CD4-positive, alpha-beta T cell treated with Interleukin-4 for 4 hours (primary cell): ENCODE results near the gene SPAAR.
"Not testable (repeated sequence)": the region's sequence is repeated elsewhere in the genome, so short reads cannot be mapped to it uniquely, and the experiment has no call there.

Experiments
- DNase-seq: peaks from one replicate; pipeline ENCODE4 v3.0.0-alpha.2; 2020

The SPAAR gene

GRCh38 chr9:35905051-35905781 lies 4.1 kb upstream of the SPAAR start:
- no peak for DNase-seq

- DNase-seq: no peak
These were observed 3.2 kb upstream of the SPAAR start, which contains the start of gene HRCT1 for GRCh38 chr9:35905912-35906679. Gene HRCT1, plus strand, starts transcription at chr9:35906202. Its CDS starts 86 bp downstream, at chr9:35906288.

- DNase-seq: no peak
These were observed 2.2 kb upstream of the SPAAR start for GRCh38 chr9:35906923-35907699.

GRCh38 chr9:35907711-35908503 lies 1.4 kb upstream of the SPAAR start:
- peak; percentile 8 for DNase-seq

GRCh38 chr9:35908504-35909125 lies 675 bp upstream of the SPAAR start:
- DNase-seq: no peak

GRCh38 chr9:35909687-35910612 lies 660 bp downstream of the SPAAR start:
- no peak for DNase-seq

- peak; percentile 81 for DNase-seq
These were observed 1.5 kb downstream of the SPAAR start for GRCh38 chr9:35910613-35911359.

- DNase-seq: no peak
These were observed 2.4 kb downstream of the SPAAR start for GRCh38 chr9:35911690-35912089.

GRCh38 chr9:35912791-35913400 lies 3.6 kb downstream of the SPAAR start:
- no peak for DNase-seq

- DNase-seq: not testable (repeated sequence)
These were observed 4.1 kb downstream of the SPAAR start for GRCh38 chr9:35913429-35913828.

GRCh38 chr9:35914301-35914807 lies 5.1 kb downstream of the SPAAR start:
- DNase-seq: no peak

GRCh38 chr9:35915681-35916294 lies 6.5 kb downstream of the SPAAR start:
- no peak for DNase-seq

GRCh38 chr9:35917261-35917660 lies 8.0 kb downstream of the SPAAR start:
- no peak for DNase-seq

GRCh38 chr9:35918780-35919179 lies 9.5 kb downstream of the SPAAR start:
- DNase-seq: no peak

GRCh38 chr9:35919212-35920008 lies 10.1 kb downstream of the SPAAR start:
- no peak for DNase-seq

- DNase-seq: no peak
These were observed 10.8 kb downstream of the SPAAR start for GRCh38 chr9:35920051-35920620.

- DNase-seq: no peak
These were observed 14.3 kb downstream of the SPAAR start for GRCh38 chr9:35923598-35923926.
